ENCODE results near the gene RD3L.
"Not testable (repeated sequence)": the region's sequence is repeated elsewhere in the genome, so short reads cannot be mapped to it uniquely, and the experiment has no call there.

Gene RD3L

DNA sequence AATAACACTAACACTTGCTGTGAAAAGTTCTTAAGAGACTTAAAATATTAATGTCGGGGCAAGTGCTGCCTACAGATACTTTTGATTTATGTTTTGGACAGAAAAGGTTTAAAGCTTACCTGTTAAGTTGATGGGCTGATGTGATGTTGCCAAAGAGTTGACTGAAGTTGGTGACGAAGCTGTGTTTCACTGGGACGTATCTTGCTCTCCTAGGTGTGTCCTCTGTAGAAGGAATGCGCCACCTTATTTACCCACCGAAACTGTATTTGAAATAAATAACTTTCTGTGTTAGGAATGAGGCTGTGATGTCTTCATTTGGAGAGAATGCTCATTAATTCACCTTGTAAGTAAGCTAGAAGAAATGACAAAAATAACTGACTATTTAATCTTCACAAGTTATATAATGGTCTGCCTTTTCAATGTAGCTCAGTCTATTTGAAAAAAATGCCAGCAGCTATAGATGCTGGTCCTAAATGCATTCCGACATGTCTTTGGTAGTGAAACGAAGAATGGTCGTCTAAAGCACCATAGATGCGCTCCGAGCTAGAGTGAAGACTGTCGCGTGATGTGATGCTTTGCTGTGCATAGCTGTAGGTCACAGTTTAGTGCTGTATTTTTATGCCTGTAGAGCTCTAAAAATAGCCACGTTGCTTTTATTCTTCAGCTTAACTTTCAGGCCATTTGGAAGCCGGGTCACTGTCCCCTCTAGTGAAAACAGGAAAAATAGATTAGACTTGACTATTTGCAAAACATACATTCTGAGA lies at the start of gene RD3L:
RD3L (minus strand) TSS at position 557 of the 764 bp plus-strand sequence. CDS start 834 bp downstream, outside the sequence.
- DNase-seq (ENCODE audit: low spot score) = no peak

DNA sequence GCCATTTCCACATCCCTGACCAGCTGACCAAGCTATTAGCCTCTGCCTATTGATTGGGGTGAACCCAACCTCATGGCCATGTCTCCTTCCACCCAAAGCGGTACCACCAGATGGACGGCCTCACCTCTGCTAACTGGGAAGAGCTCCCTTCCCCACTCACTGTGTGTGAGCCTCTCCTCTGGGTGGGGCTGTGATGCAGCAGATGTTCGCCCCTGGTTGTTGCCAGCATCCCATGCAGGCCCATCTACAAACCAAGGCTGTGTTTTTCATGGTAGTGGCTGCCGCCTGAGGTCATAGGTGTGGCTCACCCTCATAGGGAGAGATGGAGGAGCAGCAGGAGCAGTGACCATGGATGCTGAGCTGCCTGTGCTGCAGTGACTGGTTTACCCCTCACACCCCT lies 47.6 kb upstream of the RD3L start:
- DNase-seq (ENCODE audit: low spot score) = no peak

DNA sequence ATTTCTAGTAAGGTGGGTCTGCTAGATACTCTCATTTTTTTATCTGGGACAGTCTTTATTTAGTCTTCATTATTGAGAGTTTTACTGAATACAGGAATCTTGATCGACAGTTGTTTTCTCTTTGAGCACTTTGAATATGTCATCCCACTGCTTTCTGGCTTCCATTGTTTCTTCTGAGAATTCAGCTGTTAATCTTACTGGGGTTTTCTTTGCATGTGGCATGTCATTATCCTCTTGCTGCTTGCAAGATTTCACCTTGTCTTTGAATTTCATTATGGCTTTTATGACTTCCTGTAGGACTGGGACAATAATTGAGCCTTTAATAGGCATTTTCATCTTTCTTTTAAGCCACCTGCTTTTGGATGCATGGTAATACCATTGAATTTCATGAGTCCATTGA lies 46.7 kb upstream of the RD3L start:
- no peak for DNase-seq (ENCODE audit: low spot score)

DNA sequence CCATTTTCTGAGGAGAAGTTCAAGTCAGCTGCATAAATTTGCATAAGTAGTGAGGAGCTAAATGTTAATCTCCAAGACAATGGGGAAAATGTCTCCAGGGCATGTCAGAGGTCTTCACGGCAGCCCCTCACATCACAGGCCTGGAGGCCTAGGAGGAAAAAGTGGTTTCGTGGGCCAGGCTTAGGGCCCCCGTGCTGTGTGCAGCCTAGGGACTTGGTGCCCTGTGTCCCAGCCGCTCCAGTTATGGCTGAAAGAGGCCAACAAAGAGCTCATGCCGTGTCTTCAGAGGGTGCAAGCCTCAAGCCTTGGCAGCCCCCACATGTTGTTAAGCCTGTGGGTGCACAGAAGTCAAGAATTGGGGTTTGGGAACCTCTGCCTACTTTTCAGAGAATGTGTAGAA lies 41.9 kb upstream of the RD3L start:
- DNase-seq (ENCODE audit: low spot score) = no peak

DNA sequence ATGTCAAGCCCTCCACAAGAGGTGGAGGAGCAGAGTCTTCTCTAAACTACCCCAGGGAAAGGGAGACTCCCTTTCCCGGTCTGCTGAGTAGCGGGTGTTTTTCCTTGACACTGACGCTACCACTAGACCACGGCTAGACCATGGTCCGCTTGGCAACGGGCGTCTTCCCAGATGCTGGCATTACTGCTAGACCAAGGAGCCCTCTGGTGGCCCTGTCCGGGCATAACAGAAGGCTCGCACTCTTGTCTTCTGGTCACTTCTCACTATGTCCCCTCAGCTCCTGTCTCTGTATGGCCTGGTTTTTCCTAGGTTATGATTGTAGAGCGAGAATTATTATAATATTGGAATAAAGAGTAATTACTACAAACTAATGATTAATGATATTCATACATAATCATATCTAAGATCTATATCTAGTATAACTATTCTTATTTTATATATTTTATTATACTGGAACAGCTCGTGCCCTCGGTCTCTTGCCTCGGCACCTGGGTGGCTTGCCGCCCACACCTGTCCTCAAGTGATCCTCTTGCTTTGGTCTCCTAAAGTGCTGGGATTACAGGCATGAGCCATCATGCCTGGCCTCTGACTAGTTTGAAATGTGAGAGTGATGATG lies 38.4 kb upstream of the RD3L start:
- not testable (repeated sequence) for DNase-seq (ENCODE audit: low spot score)

DNA sequence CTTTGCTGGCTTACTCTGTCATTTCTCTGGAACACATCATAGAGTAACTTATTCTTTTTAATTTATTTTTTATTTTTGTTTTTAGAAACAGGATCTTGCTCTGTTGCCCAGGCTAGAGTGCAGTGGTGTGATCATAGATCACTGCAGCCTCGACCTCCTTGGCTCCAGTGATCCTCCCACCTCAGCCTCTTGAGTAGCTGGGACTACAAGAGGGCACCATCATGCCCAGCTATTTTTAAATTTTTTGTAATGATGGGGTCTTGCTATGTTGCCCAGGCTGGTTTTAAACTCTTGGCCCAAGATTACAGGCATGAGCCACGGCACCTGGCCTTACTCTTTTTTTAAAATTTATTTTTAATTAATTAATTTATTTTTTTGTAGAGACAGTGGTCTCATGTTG lies 32.2 kb upstream of the RD3L start:
- DNase-seq (ENCODE audit: low spot score) = no peak

DNA sequence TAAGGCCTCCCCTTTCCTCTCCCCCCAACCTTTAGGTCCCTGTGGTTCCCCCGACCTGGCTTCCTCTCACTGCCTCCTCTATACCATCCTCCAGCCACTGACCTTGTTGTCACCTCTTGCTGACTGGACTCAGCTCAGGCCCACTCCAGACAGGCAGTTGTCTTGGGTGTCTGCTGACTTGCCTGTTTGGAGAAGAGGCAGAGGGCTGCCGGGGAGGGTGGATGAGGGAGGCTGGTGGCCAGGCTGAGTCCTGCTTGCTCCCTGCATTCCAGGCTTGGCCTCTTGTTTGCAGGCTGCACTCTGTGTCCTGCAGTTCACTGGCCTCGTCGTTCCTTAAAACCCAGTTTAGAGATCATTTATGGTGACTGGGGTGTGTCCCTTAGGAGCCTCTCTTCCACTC lies 31.0 kb upstream of the RD3L start:
- no peak for DNase-seq (ENCODE audit: low spot score)

DNA sequence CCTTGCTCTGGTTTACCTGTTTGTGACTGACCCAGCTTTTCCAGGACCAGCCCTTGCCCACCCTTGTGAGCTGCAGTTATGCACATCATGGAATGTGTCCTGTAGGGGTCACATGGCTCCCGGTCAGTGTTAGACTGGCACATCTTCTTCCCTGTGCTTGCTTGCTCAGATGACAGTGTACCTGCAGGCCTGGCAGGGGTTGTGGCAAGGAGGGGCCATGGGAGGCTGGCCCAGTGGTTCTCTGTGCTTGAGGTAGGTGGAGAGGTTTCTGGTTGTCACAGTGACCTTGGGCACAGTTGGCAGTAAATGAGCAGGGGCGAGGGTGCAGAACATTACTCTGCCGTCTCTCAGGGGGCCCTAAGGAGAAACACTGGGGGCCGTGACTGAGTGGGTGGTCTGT lies 27.6 kb upstream of the RD3L start:
- no peak for DNase-seq (ENCODE audit: low spot score)

DNA sequence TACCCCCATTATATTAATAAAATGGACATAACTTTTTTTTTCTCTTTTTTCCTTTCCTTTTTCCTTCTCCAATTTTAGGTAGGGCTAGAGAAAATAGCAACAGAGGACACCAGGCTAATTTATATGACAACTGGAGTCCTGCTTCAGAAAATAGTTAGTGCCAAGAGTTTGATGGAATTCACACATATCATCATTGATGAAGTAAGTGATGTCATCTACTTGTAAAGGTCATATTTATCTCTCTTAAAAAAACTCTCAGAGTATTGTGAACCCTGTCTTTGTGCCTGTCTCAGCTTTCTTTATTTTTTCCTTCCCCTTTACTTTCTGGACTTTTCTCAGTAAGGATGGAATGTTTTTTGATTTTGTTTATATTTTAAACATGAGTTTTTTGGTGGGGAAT lies 24.3 kb upstream of the RD3L start:
- no peak for DNase-seq (ENCODE audit: low spot score)

DNA sequence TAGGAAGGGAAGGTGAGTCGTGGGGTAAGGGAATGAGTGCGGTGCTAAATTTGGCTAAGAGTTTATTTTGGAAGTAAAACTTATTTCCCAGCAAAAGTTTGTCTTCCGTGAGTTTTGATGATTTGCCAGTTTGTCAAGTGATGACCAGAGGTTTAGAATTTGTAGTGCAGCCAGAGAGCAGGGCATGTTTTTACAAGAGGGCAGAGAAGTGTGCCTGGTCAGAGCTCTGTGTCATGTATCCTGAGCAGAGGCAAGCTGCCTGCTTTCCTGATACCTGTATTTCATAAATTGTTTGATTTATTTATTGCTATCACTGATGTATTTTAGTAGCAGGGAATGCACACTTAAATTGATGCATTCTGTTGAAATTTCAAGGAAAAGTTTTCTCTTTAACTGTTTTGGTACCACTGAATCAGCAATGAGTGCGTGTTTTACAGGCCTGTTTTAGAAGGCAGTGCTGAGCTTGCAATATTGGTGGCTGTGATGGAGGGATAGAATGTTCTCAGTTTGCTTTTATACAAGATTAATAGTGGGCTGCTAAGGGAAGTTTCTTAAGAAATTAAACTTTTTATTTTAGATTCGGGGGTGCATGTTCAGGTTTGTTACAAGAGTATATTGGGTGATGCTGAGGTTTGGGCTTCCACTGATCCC lies 19.7 kb upstream of the RD3L start:
- DNase-seq (ENCODE audit: low spot score) = no peak

DNA sequence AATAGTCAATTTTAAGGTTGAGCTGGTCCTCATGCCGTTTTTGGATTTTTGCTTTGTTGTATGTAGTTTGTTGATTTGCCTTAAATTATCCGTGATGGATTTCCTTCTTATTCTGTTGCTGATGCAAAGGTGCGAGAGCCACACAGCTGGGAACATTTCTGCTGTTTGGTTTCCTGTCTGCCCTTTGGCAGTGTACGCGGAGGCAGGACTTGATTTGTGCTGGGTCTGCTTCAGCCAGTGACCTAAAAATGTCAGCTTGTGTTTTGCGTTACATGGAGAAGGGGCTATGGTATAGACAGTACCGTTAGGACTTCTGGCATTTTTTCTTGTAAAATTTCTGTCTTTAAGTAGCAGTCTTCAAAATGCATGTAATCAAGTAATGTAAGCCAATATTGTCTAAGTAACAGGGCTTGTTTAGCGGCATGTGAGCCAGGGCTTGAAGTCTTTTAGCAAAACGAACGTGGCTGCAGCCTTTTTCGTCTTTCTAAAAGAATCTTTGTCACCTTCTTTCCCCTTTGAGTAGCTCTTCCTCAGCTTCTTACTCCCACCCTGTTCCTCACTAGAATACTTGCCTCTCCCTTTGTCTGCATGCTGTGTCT lies 18.2 kb upstream of the RD3L start:
- DNase-seq (ENCODE audit: low spot score) = no peak

DNA sequence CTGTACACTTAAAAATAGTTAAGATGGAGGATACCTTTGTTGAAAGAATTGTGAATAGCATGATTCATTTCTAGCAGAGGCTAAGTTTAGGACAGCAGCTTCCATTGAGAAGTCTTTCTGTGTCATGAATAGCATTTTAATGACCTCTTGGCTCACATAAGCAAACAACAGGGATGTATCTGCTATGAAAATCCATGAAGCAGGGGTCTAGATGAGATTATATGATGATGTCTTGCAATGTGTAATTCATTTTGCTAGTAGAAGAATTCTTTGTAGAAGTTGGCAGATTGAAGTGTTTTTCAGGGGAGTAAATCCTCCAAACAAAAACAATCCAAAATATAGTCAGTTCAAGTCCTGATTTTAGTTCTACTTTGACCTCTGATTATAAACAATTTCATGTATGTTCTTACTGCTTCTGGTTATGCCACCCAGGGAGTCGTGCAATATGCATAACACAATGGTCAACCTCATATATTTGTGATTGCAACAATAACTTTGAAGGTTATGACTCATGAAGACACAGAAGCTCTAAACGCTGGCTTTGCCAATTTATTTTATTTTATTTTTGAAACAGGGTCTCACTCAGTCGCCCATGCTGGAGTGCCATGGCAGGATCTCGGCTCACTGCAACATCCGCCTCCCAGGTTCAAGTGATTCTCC lies 6.9 kb upstream of the RD3L start:
- no peak for DNase-seq (ENCODE audit: low spot score)

DNA sequence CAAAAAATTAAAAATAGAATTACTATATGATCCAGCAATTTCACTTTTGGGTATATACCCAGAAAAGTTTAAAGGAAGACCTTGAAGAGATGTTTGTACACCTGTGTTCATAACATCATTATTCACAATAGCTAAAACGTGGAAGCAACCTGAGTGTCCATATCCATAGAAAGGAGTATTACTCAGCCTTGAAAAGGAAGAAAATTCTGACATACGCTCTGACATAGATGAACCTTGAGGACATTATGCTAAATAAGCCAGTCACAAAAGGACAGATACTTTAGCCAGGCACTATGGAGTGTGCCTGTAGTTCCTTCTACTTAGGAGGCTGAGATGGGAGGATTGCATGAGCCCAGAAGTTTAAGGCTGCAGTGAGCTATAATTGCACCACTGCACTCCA lies 6.1 kb upstream of the RD3L start:
- DNase-seq (ENCODE audit: low spot score) = no peak

DNA sequence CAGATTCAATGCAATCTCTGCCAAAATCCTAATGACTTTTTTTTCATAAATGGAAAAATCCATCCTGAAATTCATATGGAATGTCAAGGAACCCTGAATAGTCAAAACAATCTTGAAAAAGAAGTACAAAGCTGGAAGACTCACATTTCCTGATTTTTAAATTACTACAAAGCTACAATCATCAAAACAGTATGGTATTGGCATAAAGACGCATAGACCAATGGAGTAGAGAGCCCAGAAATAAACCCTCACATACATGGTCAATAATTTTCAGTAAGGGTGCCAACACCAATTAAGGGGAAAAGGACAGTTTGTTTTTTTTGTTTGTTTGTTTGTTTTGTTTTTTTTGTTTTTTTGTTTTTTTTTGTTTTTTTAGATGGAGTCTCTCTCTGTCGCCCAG lies 4.6 kb upstream of the RD3L start:
- no peak for DNase-seq (ENCODE audit: low spot score)

DNA sequence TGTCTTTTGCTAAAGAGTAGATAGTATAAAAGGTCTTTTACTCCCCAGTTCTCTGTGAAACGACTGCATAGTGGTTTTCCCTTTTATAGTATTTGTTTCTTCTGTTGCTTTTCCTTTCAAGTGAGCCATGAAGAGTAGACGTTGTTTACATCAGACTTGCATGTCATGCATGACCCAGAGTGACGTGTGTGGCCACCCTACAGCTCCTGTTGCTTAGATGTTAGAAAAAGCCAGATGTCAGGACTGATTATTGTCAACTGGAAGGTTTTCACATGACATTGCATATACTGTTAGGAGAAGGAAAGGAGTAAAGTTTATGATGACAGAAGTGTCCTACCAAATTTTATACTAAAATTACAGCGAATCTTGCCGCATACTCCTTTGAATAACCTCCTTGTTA lies 1.3 kb upstream of the RD3L start:
- no peak for DNase-seq (ENCODE audit: low spot score)

DNA sequence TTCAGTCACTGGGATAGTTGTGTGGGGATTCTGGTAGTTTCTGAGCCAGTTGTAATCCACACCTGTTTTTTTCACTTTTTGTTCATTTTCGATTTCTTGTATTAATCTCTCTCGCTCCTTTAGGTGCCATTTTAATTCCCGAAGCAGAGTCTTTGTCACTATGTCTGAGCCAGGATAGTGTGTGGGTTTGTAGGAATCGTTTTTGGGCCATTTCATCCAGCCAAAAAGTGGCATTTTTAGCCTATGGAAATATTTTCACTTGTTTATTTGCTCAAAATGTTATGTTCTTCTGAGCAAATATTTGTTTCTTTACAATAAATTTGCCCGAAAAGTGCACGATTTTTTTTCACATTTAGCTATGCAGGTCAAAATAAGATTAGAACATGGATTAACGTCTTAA lies 867 bp downstream of the RD3L start:
- DNase-seq (ENCODE audit: low spot score) = no peak

DNA sequence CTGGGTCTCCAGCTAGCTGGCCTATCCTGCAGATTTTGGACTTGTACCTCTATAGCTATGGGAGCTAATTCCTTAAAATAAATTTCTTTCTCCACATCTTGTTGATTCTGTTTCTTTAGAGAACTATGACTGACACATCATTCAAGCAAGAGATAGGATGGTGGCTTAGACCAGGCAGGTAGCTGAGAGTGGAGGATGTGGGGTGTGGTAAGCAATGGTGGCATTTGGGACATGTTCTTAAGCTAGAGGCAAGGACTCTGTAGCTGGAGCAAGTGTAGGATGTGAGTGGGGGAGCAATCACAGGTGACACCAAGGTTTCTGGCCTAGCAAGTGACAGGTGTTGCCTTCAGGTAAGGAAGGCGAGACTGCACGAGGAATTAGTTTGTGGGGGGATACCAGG lies 7.2 kb downstream of the RD3L start:
- no peak for DNase-seq (ENCODE audit: low spot score)

DNA sequence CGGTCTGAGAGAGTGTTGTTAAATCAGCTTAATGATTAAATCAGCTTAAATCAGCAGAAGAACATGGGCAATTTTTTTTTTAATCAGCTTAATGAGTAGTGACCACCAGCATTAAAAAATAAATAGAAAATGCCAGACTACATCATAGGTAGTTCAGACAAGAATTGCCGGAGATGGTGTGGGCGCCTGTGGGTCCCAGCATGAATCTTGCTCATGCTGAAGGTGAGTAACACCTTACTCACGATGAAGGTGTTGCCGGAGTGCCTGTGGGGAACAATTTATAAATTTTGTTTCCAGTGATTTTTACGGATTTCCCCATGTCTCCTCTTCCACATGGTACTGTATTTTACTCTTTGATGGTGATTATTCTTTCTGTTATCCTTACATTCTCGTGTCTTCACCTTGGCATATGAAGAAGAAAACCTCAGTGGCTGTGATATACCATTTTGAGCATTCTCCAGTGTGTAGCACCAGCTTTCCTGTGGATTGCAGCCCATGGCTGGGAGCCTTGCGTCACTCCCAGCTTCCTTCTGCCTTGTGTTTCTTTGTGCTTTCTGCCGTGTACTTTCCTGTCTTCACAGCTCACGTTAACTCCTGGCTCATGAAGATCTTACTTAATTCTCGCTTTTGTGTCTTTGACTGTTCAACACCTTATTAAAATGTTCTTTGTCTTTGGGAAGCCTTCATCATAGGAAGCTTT lies 9.4 kb downstream of the RD3L start:
- DNase-seq (ENCODE audit: low spot score) = no peak

DNA sequence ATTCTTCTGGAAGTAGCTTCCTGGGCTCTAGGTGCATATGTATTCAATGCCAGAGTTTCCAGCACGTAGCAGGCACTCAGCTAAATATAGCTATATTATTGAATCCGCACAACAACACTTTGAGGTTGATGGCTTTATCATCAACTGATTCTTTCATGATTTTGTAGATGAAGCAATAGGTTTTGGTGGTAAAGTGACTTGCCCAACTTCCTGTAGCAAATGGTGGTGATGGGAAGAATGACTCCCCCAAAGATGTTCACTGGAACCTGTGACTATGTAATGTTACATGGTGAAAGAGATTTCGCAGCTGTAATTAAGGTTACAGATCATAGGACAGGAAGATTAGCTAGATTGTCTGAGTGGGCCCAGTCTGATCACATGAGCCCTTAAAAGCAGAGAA lies 10.9 kb downstream of the RD3L start:
- no peak for DNase-seq (ENCODE audit: low spot score)

DNA sequence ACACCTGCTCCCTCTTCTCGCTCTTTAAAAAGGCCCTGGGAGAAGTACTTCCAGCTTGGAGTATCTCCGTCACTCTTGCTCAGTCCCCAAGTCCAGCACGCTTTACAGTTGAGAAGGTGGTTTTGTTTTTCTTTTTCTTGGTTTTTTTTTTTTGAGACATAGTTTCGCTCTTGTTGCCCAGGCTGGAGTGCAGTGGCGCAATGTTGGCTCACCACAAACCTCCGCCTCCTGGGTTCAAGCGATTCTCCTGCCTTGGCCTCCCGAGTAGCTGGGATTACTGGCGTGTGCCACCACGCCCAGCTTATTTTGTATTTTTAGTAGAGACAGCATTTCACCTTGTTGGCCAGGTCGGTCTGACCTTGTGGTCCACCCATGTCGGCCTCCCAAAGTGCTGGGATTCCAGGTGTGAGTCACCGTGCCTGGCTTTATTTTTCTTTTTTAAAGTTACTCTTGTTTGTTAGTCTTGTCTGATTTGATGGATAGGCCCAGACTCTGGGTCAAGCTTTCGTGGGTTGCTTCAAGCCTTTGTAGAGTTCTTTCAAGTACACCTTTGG lies 12.2 kb downstream of the RD3L start:
- DNase-seq (ENCODE audit: low spot score) = no peak

DNA sequence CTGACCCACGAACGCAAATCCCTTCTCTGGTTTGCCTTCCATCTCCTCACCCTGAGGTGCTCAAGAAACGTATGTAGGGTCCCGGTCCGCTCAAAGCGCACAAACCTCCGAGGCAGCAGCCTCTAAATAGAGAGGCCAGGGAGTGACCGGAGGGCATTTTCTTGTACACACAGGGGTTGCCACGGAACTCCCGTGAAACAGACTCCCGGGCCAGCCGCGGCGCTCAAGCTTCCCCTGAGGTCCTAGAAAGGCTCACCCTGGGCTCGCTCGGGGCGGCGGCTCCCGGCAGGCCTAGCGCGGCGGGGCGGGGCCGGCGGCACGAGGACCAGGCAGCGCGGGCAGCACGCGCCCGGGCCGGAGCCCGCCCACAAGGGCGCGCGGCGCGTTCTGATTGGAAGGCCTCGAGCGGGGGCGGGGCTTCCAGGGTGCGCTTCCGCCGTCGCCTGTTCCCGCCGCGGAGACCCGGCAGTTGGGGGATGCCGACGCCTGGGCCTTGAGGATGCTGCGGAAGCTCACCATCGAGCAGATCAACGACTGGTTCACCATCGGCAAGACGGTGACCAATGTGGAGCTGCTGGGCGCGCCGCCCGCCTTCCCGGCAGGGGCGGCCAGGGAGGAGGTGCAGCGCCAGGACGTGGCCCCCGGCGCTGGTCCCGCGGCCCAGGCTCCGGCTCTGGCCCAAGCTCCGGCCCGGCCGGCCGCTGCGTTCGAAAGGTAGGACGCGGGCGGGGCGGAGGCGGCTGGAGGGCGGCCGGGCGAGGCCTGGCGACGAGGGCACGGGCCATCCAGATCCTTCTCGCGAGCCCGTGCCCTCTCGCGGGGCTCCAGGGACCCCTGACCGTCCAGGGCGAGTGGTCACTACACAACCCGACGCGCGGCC lies 14.1 kb downstream of the RD3L start, which contains the start of gene TDRD9:
TDRD9 (plus strand) TSS at position 446 of the 880 bp plus-strand sequence; CDS start at position 500, 54 bp downstream.
- no peak for DNase-seq (ENCODE audit: low spot score)

Data from activated CD4-positive, alpha-beta T cell treated with anti-CD3 and anti-CD28 coated beads, Interleukin-2, Interleukin-4, amounts not matched to agents 100 ng/mL and 50 ng/mL, durations not matched to agents 16 hours and 8 hours (primary cell).